Coronary artery (tissue), 2 donors: ENCODE measurements around the gene SPACDR.
"Not testable (repeated sequence)": the region's sequence is repeated elsewhere in the genome, so short reads cannot be mapped to it uniquely, and the experiment has no call there.

ENCODE experiments used
- DNase-seq: peaks from one replicate; pipeline ENCODE4 v3.0.0-alpha.2; 2017; ENCODE audit warnings: low spot score
- H3K27ac ChIP-seq, 2 donors: fragments of 200-600 bp; sonication (generic); one replicate each; pipeline ENCODE4 v1.5.1; 2016 to 2019
- H3K4me3 ChIP-seq: fragments of 200-600 bp; sonication (generic); 2 replicates; pipeline ENCODE4 v1.5.1; 2016; ENCODE audit warnings: mild to moderate bottlenecking, moderate library complexity
- TF ChIP-seq, protein P1 (sequence below): fragments of 200-600 bp; sonication (generic); IDR thresholded peaks from one replicate; pipeline ENCODE4 v1.5.1; 2019; ENCODE audit warnings: antibody characterized with exemption

The SPACDR gene

DNA sequence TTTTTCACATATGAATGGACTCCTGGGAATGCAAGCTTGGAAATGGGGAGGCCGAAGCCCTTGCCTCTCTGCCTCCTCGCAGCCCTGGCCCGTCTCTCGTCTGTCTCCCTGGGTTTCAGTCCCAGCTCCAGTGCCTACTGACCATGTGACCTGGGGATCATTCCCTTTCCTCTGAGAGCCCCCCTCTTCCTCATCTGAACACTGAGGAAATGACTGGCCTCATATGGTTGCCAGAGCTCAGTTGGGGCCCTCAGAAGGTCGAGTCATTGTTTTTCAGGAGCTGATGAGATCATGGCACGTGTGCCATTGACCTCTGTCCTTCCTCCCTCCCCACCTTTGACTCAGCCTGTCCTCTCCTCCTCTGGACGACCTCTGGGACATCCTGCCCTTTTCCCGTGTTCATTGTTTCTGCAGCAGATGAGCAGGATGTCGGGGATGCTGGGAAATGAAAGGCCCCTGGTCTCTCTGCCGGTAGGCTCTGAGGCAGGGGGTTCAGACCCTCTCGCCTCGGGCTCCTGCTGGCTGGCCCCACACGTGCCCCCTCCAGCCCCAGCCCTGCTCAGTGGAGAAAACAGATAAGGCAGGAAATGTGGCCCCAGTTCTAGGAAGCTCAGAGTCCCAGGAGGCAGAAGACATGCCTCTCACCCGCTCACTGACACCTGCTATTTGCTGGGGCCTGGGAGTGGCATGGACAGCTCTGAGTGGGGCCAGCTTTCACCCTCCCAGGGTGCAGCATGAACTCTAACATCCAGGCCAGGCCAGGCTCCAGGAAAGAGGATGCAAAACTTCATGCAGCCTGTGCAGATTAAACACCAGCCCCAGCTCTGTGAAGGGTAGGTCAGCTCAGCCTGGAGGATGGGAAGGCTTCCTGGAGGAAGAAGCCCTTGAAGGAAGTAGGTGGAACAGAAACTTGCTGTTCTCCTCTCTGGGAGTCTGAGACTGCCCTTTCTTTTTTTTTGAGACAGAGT lies 19.5 kb downstream of the SPACDR start:
- H3K27ac ChIP-seq, result peak overlapping the region in 1 of 2 donors; percentile 65

DNA sequence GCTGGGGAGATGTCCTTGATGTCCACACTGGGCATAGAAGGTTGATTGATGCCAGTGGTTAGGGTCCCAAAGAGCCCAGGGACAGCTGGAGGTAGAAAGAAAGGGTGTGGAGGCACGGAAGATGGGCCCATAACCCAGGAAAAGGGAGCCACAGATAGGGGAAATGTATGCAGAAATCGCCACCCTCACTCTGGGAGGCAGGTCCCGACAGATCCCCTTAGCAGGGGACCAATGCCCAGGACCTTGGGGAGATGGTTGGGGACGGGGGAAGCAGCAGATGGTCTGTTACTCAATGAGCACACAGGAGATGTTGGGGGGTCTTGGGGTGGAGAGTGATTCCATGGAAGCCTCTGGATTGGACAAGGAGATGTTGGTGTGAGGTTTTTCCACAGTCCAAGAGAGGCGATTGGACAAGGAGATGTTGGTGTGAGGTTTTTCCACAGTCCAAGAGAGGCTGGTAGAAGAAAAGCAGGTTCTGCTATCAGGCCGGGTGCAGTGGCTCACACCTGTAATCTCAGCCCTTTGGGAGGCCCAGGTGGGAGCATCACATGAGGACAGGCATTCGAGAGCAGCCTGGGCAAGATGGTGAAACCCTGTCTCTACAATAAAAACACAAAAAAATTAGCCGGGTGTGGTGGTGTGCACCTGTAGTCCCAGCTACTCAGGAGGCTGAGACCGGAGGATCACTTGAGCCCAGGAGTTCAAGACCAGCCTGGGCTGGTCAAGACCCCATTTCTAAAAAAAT lies 20.8 kb downstream of the SPACDR start:
- TF ChIP-seq, protein P1, sequence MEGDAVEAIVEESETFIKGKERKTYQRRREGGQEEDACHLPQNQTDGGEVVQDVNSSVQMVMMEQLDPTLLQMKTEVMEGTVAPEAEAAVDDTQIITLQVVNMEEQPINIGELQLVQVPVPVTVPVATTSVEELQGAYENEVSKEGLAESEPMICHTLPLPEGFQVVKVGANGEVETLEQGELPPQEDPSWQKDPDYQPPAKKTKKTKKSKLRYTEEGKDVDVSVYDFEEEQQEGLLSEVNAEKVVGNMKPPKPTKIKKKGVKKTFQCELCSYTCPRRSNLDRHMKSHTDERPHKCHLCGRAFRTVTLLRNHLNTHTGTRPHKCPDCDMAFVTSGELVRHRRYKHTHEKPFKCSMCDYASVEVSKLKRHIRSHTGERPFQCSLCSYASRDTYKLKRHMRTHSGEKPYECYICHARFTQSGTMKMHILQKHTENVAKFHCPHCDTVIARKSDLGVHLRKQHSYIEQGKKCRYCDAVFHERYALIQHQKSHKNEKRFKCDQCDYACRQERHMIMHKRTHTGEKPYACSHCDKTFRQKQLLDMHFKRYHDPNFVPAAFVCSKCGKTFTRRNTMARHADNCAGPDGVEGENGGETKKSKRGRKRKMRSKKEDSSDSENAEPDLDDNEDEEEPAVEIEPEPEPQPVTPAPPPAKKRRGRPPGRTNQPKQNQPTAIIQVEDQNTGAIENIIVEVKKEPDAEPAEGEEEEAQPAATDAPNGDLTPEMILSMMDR, result no peak

More for the DNA sequence above, 19.5 kb downstream of the SPACDR start:
- TF ChIP-seq, protein P1, result no peak
- DNase-seq, result peak; percentile 65
- H3K4me3 ChIP-seq, result no peak overlapping the region

DNA sequence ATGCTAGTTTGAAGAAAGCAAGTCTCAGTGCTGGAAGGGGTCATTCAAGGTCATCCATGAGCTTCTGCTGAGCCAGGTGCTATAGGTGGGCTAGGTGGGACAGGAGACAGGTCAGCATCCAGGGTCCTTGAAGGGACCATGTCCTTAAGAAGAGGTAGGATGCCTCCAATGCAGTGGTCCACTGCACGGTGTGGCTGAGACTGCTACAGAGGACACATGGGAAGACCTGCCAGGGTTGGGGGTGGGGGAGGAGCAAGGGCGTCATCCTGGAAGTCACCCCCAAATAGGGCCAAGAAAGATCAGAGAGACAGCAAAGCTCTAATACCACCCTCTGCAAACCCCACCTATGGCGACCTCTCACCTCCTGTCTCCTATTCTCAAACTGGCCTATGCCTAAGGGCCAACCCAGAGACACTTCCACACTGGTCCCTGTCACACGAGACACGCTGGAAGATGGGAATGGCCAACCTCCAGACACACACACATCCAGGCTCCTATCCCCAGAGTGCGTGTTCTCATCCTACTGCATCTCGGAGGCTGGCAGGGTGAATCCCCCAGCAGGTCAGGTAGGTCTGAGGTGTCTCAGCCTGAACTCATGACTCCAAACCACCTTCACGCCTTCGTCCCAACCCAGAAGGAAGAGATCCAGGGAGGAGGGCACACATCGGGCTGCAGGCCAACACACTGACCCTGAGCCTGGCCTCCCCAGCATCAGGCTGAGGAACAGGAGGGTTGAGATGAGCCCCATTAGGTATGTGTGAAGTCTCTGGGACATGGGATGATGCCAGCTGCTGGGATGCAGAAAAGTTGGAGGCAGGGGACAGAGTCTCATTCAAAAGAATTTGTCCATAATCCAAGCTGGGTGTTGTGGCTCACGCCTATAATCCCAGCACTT lies 22.2 kb downstream of the SPACDR start:
- Histone ChIP-seq H3K4me3 (no peak overlapping the region), H3K27ac (no peak overlapping the region)
- TF ChIP-seq, protein P1, result no peak
- no peak for DNase-seq

More for the DNA sequence above, 20.8 kb downstream of the SPACDR start:
- Histone ChIP-seq H3K4me3 (no peak overlapping the region), H3K27ac (no peak overlapping the region)
- peak; percentile 40 for DNase-seq

DNA sequence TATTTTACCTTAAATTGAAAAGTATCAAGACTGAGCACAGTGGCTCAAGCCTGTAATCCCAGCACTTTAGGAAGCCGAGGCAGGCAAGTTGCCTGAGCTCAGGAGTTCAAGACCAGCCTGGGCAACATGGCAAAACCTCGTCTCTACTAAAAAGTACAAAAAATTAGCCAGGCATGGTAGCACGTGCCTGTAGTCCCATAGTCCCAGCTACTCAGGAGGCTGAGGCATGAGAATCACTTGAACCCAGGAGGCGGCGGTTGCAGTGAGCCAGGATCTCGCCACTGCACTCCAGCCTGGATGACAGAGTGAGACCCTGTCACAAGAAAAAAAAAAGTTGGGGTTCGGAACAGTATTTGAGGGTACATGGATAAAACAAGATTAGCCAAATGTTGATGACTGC lies 24.8 kb downstream of the SPACDR start:
- DNase-seq, H3K4me3 ChIP-seq, H3K27ac ChIP-seq: not testable (repeated sequence)

DNA sequence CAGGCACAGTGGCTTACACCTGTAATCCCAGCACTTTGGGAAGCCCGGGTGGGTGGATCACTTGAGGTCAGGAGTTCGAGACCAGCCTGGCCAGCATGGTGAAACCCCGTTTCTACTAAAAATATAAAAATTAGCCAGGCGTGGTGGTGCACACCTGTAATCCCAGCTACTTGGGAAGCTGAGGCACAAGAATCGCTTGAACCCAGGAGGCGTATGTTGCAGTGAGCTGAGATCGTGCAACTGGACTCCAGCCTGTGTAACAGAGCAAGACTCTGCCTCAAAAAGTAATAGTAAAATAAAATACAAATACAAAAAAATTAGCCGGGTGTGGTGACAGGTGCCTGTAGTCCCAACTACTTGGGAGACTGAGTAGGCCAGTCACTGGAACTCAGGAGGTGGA lies 25.3 kb downstream of the SPACDR start:
- H3K27ac ChIP-seq, DNase-seq, H3K4me3 ChIP-seq: not testable (repeated sequence)

DNA sequence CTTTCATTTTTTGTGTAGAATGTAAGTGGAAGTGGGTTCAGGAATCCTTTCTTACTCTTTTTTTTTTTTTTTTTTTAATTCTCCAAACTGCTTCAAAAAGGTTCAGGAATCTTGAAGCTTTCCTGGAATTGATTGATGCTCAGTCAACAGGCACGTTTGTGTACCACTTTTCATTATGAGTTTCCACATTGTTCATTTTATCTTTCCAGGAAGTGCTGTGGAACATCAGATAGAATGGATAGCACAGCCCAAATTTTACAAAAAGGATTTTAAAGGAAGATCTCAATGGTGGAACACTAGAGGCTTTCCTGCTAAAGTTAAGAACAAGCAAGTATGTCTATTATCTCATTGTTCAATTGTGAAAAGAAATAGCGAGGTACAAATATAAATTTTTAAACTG lies 25.9 kb downstream of the SPACDR start:
- DNase-seq, result no peak
- TF ChIP-seq, protein P1, result no peak
- H3K4me3 ChIP-seq, result no peak overlapping the region
- no peak overlapping the region for H3K27ac ChIP-seq

DNA sequence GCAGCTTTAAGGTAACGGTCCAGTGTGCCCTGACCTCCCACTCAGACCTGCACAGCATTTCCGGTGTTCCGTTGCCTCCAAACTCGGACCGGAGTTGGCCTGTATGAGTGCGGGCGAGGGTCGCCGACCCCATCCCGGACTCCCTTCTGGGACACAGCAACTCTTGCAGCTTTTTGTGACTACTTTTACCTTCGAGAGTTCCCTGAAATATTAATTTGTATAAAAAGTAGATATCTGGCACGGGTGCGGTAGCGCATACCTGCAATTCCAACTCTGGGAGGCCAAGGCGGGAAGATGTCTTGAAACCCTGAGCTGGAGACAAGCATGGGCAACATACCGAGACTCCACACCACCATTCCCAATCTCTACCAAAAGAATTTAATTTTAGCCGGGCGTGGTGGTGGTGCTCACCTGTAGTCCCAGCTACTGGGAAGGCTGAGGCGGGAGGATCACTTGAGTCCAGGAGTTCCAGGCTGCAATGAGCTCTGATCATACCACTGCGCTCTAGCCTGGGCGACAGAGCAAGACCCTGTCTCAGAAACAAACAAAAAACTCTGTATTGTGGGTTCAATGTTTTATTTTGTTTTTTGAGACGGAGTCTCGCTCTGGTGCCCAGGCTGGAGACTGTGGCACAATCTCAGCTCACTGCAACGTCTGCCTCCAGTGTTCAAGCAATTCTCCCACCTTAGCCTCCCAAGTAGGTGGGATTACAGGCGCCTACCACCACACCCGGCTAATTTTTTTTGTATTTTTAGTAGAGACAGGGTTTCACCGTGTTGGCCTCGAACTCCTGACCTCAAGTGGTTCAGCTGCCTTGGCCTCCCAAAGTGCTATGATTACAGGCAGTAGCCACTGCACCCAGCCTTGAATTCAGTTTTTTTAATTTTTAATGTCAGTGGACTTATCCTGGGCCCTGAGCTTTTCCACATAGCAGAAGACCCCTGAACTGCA lies 26.6 kb downstream of the SPACDR start:
- TF ChIP-seq, protein P1, result no peak
- peak overlapping the region; percentile 96 for H3K4me3 ChIP-seq
- no peak for DNase-seq
- peak overlapping the region in 1 of 2 donors; percentile 98 for H3K27ac ChIP-seq
